ENCODE results near the gene ZDHHC22.

GRCh38 chr14:77087631-77088030, 54.0 kb downstream of the ZDHHC22 start:
- TF ChIP-seq, protein P1, sequence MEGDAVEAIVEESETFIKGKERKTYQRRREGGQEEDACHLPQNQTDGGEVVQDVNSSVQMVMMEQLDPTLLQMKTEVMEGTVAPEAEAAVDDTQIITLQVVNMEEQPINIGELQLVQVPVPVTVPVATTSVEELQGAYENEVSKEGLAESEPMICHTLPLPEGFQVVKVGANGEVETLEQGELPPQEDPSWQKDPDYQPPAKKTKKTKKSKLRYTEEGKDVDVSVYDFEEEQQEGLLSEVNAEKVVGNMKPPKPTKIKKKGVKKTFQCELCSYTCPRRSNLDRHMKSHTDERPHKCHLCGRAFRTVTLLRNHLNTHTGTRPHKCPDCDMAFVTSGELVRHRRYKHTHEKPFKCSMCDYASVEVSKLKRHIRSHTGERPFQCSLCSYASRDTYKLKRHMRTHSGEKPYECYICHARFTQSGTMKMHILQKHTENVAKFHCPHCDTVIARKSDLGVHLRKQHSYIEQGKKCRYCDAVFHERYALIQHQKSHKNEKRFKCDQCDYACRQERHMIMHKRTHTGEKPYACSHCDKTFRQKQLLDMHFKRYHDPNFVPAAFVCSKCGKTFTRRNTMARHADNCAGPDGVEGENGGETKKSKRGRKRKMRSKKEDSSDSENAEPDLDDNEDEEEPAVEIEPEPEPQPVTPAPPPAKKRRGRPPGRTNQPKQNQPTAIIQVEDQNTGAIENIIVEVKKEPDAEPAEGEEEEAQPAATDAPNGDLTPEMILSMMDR (IDR thresholded peaks at IDR 0.05): no peak
- no peak for TF ChIP-seq ZFX (IDR thresholded peaks at IDR 0.05; ENCODE audit: borderline replicate concordance)

Data from 22Rv1 (cell line).